ENCODE results near the gene ADAMTS14.
"Not testable (repeated sequence)": the region's sequence is repeated elsewhere in the genome, so short reads cannot be mapped to it uniquely, and the experiment has no call there.

GRCh38 chr10:70768026-70768685, 95.8 kb downstream of the ADAMTS14 start:
- not testable (repeated sequence) for TF ChIP-seq CTCF (IDR thresholded peaks at IDR 0.05); ZFX (IDR thresholded peaks at IDR 0.05; ENCODE audit: borderline replicate concordance)

Data from 22Rv1 (cell line).